GM21825 (cell line): ENCODE measurements around the gene SEMA7A.
A peak's percentile ranks its signal among the peaks of the same experiment; 100 is the strongest.

Experiments used
- ATAC-seq: cut with Tn5 transposase; IDR thresholded peaks from one replicate; pipeline ENCODE4 v1.9.1; 2021; ENCODE audit warnings: mild to moderate bottlenecking, moderate library complexity; ENCODE audit not compliant: unreplicated experiment

The SEMA7A gene

DNA sequence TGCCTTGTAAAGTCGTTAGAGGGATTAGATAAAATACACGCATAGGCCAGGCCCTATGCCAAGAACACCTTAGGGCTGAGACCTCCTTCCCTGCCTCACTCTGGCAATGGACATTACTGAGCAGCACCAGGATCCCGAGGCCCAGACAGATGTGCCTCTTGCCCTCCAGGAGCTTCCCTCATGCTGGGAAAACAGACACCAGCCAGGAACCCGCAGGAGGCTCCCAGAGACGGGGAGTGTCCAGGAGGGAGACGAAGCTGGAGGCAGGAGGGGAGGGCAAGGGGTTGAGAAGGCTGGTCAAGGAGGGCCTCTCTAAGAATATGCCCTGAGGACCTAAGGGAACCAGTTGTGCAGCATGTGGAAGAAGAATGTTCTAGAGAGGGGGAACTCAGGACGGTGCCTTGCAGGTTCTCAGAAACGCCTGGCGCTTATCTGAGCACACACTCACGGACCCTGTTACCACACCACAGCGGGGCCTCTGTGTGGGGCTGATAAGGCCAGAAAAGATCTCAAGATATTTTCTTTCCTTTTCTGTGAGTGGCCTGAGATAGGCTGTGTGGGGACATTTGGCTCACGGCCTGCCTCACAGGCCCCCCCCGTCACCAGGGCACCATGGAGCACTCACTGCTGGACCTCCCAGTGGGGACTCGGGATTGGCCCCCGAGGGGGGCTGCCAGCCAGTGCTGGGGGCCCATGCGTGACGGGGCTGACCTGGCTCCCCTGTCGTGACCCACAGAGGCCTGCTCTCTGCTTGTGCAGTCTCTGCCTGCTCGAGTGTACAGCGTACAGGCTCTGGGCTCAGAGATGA, 44.3 kb downstream of the SEMA7A start:
- ATAC-seq = no peak

DNA sequence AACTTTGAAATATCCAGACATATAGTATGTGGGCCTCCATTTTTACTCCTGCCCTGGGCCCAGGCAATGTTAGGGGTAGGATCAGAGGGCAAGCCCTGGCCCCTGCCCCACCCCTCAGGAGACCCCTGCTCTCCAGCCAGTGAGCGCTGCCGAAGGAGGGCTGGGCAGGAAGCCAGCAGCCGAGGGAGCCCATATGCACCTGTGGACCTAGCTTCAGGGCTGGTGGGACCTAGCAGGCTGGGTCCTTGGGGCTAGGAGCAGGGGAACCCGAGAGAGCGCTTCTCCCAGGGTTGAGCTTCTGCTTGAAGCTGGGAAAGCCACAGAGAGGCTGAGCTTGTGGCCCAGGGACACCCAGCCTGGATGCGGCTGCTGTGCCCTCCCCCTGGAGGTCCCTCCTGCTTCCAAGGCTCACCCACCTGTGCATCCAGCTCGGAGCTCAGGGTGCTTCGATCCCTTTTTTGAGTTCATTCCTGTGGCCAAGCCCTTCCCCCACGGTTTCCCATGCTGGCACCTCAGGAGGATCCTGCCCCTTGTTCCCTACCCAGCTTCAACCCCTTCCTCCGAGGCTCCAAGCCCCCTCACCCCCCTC, 45.3 kb downstream of the SEMA7A start:
- no peak for ATAC-seq

DNA sequence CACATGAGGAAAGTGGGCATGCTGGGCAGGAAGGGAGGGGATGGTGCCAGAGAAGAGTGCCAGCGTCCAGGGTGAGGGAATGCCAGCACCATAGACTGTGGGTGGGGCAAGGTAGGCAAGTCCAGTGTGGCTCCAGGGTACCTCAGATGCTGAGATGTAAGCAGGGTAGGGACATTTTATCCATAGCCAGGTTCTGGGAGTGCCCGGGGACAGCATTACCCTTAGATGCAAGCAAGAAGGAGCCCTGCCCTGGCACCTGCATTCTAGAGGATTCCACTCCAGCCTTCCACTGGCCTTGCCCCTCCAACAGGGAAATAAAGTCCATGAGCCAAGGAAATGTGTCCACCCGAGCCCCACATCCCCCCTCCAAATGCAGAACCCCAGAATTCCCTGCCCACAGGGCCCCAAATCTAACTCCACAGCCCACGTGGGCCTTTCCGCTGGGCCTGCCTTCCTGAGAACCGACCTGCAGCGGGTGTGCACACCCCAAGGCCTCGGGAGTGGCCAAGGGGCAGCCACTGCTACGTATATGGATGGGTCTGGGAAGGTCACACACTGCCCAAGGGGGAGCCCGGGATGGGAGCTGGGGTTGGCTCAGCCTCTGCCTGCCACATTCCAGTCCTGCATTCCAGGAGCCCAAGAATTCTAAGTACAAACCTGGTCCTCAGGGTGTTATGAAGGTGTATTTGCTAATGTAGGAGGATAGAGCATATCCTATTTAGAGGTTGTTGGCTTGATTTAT, 46.0 kb downstream of the SEMA7A start:
- ATAC-seq = no peak

DNA sequence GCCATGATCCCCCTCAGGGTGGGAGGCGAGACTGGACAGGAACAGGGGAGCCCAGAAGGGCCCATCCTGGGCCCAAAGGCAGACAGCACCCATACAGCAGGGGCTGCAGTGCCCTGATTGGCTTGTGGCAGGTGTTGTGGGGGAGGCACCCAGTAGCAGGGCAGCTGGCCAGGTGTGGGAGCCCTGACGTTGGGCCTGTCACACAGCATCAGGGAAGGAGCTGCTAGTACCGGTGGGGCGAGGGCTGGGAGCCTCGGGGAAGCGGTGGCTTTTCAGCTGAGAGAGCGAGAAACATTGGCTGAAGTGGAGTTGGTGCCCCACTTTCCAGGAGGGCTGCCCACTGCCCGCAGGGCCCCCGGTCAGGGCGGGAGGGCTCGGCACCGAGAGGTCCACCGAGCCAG, 46.6 kb downstream of the SEMA7A start:
- no peak for ATAC-seq

DNA sequence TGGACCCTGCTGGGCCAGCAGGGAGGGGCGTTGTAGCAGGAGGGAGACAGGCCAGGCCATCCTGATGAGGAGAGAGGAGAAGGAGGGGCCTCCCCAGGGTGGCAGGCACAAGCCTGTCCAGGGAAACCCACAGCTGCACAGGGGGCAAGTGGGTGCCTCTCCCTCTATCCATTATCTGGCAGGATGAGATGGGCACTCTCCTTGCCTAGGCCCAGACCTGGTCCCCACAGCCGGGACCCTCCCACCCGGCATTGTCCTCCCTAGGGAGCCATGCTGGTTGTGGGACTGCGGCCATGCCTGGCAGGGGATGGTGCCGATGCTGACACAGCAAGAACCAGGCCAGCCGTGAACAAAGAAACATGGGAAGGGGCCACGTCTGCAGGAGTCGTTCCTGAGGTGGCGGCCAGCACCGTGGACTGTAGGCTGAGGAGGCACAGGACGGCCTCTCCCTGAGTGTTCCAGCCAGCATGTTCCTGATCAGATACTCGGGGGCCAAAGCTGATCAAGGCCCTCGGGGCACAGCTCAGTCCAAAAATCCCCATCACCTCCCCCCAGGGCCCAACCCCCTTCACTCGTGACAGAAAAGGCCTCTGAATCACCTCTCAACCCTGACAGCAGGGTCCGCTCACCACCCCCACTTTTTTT, 47.1 kb downstream of the SEMA7A start:
- ATAC-seq = no peak

DNA sequence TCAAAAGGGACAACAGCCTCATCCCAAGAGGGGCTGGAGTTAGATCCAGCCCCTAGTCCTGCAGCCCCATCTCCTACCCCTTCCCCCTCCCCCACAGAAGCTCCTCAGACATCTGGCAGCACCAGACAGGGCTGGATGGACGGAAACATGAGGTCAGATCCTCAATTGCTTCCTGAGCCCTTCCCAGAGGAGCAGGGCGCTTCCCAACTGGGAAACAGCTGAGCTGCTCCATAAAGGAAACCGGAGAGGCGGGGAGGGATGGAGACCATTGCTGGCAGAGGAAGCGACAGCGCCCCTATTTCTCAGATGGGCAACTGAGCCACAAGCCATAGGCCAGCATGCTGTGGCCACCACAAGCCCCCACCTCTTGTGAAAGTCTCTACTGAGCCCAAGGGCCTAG, 48.0 kb downstream of the SEMA7A start:
- ATAC-seq = no peak

DNA sequence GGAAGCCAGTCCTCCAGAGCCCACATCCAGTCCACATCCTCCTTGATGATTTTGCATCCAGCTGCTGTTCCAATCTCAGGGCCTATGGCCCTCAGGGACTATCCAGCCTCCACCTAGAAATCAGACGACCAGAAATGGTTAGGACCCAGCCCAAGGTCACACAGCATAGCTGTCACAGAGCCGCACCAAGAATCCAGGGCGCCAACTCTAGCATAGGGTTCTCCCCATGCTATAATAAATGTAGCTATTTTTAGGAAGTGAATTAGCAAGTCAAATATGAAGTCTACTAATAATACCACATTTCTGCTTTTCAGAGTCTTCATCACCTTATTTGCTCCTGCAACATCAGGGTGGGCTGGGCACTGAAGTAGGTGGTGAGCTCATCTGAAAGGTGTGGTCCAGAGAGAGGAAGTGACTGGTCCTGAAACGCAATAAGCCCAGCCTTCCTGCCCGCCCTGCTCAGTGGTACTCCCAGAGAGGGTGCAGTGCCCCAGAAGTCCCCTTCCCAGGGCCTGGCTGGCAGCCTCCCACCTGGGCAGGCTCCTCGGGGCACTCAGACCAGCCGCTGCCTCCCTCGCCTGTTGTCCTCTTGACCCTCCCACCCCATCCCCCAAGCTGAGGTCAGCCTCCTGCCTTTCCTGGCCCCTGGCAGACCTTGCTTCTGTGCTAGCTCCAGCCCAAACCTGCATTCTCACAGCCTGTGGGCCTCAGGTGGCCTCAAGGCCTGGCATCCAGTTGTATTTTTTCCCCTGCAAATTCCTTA, 48.7 kb downstream of the SEMA7A start:
- ATAC-seq = peak; percentile 53

DNA sequence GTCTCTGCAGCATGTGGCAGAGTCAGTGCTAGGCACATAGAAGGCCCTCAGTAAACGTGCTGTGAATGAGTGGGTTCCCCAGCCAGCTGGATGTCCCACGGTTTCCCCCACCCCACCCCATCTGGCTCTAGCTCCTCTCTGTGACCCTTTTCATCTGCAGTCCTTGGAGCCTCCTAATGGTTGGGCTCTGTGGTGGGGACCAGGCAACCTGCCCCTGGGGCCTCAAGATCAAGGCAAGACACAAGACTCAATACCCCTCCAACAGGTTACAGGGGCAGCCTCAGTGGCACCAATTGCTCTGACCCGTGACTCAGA, 49.2 kb downstream of the SEMA7A start:
- no peak for ATAC-seq

DNA sequence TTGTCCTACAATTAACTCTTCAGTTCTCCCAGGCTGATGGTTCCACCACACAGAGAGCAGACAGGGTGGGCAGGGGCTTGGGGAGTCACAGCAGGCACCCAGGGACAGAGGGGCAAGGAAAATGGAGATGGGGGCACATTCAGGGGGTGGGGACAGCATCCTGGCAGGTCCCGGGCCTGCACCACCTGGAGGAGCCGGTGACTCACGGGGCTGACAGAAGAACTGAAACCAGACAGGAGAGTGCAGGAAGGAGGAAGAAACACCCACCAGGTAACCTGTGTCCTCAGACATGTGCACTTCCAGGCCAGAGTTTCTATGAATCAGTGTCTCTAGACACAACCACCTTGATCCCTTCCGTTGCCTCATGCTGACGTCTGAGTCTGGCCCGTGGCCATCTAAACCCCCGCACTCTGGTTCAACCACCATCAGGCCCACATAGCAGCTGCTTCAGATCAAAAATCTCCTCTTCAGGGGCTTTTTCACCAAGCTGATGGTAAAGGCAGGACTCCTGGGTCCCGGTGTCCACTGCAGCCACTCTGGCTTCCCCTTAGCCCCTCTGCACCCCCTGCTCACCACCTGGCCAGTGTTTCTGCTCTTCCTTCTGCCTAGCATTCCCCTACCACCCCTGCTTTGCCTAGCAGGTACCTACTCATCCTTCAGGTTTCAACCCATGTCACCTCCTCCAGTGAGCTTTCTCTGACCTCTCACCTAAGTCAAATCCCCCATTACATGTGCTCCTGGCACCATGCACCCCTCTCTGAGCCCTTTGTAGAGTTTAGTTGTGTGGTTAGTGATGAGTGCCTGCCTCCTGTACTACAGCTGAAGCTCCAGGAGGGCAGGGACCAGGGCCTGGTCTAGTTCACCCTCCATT, 49.8 kb downstream of the SEMA7A start:
- ATAC-seq = peak; percentile 34

DNA sequence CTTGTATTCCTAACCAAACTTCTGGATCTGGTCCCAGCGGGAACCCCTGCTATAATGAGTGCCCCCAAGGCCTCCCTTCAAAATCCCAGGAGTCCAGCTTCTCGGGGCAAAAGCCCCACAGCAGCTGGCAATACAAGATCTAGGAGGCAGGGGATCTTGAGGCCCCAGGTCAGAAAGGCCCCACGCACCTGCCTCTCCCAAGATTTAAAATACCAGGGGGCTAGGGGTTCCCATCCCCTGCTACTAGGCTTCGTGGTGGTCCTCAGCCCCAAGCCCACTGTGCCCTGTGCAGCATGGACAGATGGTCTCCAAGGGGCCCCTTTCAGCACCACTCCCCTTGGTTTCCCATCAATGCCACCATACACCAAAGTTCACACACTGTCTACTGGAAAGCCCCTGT, 50.5 kb downstream of the SEMA7A start:
- no peak for ATAC-seq

DNA sequence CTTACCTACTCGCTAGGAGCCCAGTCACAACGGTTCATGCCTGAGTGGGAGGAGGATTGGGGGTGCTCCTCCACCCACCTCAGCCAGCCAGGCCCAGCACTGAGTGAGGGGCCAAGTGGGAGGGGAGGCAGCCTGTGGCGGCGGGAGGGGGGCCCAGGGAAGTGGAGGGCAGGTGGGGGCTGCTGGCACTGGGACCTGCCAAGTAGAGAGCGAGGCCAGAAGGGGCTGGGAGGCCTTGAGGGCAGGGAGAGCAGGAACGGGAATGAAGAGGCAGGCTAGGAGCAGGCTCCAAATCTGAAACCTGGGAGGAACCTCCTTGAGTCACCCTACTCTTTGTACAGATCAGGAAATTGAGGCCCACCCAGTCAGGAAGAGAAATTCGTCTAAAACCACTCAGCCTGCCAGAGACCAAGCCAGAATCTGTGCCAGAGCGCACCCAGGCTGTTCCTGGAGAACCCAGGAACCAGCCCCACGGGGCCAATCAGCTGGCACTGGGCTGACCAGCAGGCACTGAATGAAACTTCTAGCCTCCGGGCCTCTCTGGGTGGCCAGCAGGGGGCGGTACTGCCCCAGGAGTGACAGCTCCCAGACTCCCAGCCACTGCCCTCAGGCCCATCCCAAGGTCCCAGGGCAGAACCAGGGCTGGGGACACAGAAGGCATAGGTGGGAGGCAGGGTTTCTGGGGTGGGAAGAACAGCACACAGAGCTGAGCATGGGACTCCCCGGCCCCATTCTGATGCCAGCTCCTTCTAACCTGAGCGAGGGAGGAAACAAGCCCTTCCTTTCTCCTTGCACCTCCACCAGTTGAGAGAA, 51.5 kb downstream of the SEMA7A start:
- no peak for ATAC-seq

DNA sequence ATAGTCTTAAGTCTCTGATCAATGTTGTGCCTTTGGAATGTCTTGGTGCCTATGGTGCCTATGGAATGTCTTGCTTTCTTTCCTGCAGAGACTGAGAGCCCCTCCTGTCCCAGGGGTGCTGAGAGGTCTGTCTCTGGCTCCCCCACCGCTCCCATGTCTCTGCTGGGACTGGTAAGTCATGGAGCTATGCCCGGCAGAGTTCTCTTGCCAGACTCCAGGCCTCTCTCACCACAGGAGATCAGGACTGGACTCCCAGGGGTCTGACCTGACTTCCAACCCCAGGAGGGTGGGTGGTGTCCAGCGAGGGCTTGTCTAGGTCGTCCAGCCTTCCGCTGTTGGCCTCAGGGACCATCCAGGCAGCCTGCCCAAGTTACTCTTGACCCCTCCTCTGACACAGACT, 52.3 kb downstream of the SEMA7A start:
- no peak for ATAC-seq

DNA sequence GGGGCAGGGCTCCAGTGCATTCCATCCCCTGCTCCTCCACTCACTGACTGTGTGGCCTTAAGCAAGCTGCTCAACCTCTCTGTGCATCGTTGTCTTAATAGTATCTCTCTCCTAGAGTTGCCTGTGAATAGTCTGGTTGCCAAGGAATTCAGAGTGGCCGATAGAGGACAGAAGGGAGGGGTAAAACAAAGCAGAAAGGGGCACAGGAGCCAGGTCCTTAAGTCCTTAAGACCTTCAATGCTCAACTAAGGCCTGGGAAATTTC, 52.6 kb downstream of the SEMA7A start:
- no peak for ATAC-seq

DNA sequence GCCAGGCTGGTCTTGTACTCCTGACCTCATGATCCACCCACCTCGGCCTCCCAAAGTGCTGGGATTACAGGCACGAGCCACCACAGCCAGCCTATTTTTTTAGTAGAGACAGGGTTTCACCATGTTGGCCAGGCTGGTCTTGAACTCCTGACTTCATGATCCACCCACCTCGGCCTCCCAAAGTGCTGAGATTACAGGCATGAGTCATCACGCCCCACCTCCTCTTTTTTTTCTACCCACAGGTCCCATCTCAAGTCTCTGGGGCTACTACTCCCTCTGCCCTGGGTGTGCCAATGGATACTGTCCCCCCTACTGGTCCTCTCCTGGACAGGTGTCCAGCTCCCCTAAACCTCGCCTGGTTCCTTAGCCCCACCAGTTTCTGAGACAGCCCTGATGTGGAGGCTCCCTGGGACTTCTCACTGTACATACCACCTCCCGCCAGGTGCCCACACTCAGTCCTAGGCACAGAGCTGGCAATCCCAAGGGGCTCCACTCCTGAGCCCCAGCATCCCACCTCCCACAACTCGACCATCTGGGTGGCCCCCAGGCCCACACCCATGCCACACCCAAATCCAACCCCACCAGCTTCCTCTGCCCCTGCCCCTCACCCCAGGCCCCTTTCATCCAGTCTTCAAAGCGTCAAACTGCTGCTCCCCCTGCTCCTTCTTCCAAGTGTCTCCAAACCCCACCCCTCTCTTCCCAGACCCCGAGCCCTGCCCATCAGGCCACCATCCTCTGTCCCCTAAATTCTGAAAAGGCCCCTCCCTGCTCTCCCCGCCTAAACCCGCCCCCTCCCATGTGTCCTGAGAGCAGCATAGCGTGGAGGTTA, 53.2 kb downstream of the SEMA7A start:
- no peak for ATAC-seq

DNA sequence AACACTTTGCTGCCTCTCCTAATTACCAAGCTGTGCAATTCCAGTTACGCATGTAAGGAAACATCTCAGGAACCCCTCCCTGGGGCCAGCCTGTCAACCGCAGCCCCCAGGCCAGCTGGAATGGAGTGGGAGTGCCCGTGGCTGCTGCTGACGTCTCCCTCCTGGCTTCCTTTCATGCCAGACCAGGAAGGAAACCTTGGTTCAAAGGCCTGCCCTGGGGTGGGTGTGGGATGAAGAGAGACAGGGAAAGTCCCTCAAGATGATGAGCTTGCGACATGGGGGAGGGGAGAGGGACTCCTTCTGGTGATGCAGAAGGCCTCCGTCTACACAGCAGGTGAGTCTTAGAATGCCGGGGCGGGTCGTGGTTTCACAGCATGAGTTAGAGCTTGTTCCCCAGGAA, 54.9 kb downstream of the SEMA7A start:
- ATAC-seq = no peak

DNA sequence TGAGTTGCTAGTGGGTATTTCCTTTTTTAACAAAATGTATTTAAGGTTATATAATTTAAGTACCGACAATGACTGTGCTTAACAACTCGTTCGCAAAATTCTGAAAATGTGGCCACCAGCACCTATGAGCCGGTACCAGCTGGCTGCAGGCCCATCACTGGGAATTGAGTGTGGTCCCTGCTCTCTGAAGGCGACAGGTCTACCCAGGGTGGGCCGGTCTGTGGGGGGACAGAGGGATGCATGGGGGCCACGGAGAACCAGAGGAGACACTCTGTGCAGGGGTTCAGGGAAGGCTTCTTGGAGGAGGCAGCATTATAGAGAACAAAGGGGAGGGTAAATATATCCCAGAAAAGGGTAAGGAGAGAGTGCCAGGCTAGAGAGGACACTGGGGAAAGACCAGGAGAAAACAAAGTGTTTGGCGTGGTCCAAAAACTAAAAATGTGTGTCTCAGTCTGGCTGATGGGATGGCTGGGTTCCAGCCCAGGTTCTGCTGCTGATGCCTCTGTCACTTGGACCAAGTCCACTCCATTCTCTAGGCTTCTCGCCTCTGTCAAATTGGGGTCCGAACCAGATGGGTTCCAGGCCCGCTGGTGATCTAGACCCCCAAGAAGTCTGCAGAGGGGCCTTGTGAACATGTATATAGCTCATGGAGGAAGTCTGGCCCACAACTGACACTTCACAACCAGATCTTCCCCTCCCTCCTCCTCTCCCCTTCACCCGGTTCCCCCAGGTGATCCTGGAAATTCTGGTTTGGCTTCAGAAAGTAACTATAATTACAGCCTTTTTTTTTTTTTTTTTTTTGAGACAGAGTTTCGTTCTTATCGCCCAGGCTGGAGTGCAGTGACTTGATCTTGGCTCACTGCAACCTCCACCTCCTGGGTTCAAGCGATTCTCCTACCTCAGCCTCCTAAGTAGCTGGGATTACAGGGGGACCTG, 55.7 kb downstream of the SEMA7A start:
- no peak for ATAC-seq

DNA sequence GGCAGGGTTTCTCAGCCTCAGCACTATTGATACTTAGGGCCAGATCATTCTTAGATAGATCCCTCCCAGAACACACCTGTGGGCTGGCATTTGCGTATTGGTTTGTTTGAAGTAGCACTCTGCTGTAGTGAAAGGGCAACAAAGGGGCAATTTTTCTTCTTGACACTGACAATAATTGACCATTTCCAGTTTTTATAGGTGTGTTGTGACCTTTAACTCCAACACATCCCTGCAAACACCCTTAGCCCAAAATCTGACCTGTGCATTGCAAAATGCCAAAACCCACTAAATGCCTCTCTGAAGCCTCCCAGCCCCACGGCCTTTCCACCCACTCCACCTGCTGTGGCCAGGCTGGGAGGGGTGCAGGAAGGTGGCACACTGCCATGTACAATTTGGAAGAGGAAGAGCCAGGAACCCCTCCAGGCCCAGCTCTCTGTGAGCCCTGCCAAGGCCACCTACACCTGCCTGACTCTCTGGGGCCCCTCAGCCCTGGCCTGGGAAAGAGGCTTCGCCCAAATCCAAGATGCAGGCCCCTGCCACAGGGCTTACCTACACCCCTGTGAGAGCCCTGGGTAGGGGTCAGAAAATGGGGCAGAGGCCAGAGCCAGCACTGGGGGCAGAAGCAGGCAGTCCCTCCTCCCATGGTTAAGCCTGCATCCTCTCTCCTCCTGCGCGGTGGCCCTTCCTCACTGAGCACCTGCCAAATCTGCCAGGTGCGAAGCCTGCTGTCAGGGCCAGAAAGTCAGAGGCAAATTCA, 56.8 kb downstream of the SEMA7A start:
- ATAC-seq = no peak
